NCI-H1048 (cell line): ENCODE results near the gene ETFBKMT.

ENCODE experiments used
- DNase-seq: peaks from one replicate; lab custom pipeline; 2025; lab: John Stamatoyannopoulos, UW

The ETFBKMT gene

GRCh38 chr12:31659087-31659942, at the start of gene ETFBKMT:
Gene ETFBKMT, plus strand, starts transcription at chr12:31659688. Its CDS starts 2,266 bp downstream, at chr12:31661954.
- DNase-seq = peak; percentile 91

DNA sequence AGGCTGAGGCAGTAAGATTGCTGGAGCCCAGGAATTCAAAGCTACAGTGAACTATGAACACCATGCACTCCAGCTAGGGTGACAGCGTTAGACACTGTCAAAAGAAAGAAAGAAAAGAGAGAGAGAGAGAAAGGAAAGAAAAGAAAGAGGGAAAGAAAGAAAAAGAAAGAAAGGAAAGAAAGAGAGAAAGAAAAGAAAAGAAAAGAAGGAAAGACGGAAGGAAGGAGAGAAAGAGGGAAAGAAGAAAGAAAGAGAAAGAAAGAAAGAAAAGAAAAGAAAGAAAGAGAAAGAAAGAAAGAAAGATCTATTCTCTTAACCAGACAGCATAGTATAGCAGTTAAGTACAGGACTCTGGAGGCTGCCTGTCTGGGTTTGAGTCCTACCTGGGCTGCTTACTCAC, 46.7 kb upstream of the ETFBKMT start:
- no peak for DNase-seq

GRCh38 chr12:31618228-31619025, 41.1 kb upstream of the ETFBKMT start:
- DNase-seq = no peak

GRCh38 chr12:31620311-31620710, 39.2 kb upstream of the ETFBKMT start:
- no peak for DNase-seq

DNA sequence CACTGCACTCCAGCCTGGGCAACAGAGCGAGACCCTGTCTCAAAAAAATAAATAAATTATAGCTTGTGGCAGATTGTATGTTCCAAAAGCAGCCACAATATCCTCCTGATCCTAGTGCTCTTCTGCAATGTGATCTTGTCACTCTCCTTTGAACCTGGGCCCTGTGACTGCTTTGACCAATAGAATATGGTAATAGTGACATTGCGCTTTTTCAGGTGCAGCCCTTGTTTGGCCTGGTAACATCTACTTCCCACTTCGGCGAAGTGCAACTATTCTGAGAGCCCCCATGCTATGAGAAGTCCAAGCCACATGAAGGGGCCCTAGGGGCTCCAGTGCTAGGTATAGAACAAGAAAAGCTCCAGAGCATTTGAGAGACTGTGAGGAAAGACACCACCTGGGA, 37.5 kb upstream of the ETFBKMT start:
- DNase-seq = no peak

DNA sequence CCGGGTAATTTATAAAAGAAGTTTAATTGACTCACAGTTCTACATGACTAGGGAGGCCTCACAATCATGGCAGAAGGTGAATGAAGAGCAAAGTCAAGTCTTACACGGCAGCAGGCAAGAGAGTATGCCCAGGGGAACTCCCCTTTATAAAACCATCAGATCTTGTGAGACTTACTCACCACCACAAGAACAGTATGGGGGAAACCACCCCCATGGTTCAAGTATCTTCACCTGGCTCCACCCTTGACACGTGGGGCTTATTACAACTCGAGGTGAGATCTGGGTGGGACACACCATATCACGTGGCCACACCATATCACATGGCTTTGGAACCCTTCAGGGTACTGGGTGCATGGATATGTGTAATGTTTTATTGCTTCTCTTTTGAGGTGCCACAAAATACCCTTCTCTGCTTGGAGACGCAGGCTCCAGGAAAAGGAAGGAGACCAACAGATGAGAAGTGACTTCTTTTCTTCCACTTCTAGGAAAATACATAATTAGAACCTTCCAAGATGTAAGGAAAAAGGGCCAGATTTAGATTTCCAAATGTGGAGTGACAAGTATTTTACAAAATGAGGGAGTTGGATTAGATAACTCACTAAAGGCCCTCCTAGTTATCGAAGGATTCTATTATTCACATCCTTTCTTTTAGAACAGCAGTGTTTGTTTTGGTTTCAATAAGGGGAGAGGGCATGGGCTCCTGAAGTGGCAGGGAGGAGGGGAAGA, 33.1 kb upstream of the ETFBKMT start:
- no peak for DNase-seq

GRCh38 chr12:31627456-31628054, 31.9 kb upstream of the ETFBKMT start:
- no peak for DNase-seq

DNA sequence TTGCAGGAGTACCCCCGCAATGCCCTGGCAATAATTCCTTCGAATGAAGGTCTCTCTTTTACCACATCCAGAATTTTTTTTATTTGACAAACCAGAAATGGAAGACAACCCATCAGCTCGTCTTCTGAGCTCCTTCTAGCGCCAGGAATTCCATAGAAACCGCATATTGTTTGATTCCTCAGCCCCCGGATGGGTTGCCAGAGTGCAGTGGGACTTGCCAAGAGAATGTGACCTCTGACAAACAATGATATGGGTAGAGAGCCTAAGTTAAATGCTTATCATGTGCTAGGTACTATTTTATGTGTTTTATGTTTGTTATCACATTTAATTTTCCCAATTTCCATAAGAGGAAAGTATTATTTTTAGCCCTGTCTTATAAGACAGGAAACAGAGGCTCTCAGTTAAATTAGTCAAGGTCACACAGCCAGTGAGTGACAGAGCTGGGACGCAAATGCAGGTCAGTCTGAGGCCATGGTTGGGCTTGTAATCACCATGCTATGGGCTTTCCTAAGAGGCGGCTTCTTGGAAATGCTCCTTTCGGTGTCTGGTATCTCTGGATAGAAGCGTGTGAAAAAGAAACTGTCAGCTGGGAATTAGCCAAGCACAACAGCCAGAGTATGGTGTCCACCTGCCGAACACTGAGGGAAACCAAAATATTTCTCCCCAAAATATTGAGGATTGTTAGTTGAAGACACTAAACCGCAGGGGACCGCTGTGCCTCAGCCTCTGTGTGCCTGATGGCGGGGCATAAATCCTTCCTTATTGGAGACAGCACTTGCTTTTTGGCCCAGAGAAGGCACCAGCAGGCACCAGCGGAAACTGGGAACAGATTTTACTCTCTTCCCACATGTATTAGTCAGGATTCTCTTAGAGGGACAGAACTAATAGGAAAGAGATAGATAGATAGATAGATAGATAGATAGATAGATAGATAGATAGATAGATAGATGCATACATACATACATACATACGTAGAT, 29.4 kb upstream of the ETFBKMT start:
- no peak for DNase-seq

DNA sequence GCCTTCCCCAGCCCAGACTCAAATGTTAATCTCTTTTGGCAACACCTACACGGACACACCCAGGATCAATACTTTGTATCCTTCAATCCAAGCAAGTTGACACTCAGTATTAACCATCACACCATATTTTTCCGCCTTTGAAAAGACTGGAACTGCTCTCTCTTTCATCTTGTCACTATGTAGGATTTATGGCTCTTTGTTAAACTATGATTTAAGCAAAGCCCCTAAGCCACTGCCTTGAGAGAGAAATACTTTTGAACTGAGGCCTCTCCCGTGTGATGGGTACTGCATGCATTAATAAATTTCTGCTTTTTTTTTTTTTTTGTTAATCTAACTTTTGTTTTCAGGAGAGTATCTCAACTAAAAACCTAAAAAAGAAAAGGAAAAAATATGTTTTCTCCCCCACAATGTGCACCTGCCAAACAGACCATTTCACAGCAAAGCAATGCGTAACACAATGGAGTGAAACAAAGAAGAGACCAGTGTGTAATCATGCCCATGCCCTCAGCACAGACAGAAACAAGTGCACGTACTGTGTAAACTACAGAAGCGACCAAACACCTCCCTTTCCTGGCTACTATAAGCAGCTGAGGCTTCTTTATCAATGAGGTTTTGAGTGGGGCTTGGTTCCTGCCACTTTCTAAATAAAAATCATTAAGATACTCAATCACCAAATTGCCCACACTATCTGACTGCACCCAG, 28.3 kb upstream of the ETFBKMT start:
- no peak for DNase-seq

GRCh38 chr12:31631809-31632208, 27.7 kb upstream of the ETFBKMT start:
- DNase-seq = no peak

DNA sequence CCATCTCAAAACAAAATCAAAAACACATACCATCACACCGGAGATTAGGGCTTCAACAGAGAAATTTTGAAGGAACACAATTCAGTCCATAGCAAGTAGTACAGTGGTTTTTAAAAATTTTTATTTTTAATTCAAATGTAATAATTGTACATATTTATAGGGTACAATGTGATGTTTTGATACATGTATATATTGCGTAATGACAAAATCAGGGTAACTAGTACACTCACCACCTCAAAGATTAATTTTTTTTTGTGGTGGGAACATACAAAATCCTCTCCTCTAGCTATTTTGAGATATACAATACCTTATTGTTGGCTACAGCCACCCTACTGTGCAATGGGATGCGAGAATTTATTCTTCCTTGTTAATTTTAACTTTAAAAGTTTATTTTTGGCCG, 26.0 kb upstream of the ETFBKMT start:
- no peak for DNase-seq

- DNase-seq = no peak
Observed at GRCh38 chr12:31634620-31635019, 24.9 kb upstream of the ETFBKMT start.

DNA sequence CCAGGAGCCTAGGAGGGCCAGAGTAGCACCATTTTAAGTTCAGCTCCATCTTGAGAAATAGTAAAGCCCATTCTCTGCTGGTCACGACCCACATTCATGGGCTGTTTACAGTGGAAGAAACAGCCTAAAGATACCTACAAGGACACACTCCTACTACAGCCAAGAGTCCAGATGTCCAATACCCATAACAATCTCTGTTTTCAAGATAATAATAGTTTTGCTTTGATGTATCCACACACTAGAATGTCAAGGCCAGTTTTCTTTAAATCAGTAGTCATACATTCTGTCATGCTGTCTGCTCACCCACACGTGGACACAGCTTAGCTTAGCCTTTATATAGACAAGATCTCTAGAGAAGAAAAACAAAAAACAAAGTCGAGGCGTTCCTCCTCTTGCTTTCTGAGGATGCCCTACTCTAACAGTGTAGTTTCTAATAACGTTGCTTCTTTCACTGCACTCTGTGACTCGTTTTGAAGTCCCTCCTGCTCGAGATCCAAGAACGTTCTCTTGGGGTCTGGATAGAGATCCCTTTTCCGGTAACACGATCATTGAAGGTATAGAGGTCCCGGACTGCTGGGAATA, 17.9 kb upstream of the ETFBKMT start:
- DNase-seq = no peak

DNA sequence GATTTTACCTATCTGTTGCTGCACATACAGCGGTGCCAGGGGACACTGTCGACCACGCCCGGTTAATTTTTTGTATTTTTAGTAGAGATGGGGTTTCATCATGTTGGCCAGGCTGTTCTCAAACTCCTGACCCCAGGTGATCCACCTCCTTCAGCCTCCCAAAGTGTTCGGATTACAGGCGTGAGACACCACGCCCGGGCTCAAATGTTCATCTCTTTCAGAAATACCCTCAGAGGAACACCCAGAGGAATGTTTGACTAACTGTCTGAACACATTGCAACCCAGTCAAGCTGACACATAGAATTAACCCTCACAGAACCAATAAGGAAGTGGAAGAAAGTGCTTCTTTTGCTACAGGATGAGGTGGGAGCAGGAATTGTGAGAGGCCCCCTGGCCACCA, 15.0 kb upstream of the ETFBKMT start:
- DNase-seq = no peak

DNA sequence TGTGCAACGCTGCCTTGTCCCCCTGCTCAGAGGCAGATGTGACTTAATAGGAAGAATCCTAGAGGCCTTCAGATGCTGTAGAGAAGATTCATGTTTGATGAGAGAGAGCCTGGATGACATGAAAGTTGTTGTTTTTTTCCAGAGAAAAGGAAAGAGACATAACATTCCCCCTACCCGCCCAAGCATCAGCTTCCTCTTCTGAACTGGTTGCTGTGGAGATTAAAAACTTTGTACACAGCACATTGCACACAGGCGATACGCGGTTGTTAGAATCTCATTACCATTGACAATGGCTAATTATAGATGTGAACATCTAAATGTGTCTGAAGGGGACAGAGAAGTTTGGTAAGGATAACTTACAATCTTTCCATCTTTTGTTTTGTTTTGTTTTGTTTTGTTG, 13.6 kb upstream of the ETFBKMT start:
- DNase-seq = no peak

DNA sequence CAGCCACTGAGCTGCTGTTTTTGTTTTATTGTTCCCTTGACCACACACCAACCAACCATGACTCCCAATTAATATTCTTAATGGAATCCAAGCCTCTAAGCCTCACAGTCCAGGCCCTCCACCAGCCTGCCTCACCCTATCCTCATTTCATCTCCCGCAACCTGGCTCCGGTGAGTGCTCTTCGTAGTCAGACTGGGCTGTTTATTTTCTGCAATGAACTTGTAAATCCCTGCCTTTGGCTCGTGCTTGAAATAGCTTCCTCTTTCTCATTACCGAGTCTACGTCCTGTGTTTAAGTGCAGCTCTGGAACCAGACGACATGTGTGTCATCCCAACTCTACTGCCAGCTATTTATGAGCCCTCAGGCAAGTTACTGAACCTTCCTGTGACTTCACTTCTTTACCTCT, 12.4 kb upstream of the ETFBKMT start:
- no peak for DNase-seq

GRCh38 chr12:31650918-31651317, 8.6 kb upstream of the ETFBKMT start:
- DNase-seq = no peak

DNA sequence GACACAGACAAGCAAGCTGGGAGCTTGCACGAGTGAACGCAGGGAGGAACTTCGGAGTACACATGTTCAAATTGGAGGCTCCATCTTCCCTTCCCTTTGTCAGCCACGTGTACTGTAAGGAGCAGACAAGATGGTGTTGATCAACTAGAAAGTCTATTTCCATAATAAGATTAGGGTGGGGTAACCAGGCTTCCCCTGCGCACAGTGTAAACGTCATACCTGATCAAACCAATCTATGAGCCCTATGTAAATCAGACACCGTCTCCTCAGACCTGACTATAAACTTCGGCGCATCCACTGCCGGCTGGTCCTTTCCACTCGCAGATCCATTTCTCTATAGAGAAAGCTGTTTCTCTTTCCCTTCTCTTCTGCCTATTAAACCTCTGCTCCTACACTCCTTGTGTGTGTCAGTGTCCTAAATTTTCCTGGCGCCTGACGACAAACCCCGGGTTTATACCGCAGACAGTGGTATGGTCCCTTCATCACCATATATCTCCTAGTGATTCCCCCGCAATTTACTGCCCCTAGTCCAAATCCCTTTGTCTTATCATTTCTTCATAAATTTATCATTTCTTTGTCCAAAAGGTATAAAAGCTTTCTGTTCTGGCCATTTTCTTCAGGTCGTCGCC, 7.5 kb upstream of the ETFBKMT start:
- DNase-seq = no peak

- DNase-seq = no peak
Observed at GRCh38 chr12:31655208-31655607, 4.3 kb upstream of the ETFBKMT start.
